Caco-2 (cell line): Measurements from ENCODE around the gene DHX38. TPM values are rescaled to one million over a fixed set of nuclear protein-coding genes. Genes with fewer than 3 reads are reported as not detected.

Experiments
- BruUV-seq: library from RNA; stranded (reverse); fragments of 400-500 nt; replicated peaks from 2 replicates; lab custom pipeline; 2021; lab: Mats Ljungman, UMichigan
- CTCF ChIA-PET: fragments of 300-600 bp; sonication (Branson Sonifier 250); formaldehyde crosslinking; loops from one replicate; lab custom pipeline; 2022; ENCODE audit warnings: antibody characterized with exemption; lab: Charles Lee
- POLR2A ChIA-PET: fragments of 300-600 bp; sonication (Branson Sonifier 250); formaldehyde crosslinking; loops from one replicate; lab custom pipeline; 2022; ENCODE audit warnings: antibody characterized with exemption; lab: Charles Lee
- DNase-seq, 2 experiments: peaks; one replicate each; pipeline versions ENCODE4 v3.0.0 to v3.0.0-alpha.2; 2020 to 2022
- H3K27me3 ChIP-seq: replicated peaks from 2 replicates; pipeline ENCODE4 v1.6.0; 2011; ENCODE audit warnings: low read length; ENCODE audit not compliant: control insufficient read depth, insufficient read depth
- H3K36me3 ChIP-seq: 2 replicates; pipeline ENCODE4 v1.5.1; 2011; ENCODE audit warnings: low read length; ENCODE audit not compliant: control insufficient read depth, insufficient read depth
- H3K4me1 ChIP-seq: fragments of 250-450 bp; sonication (Bioruptor Pico); 2 replicates; pipeline ENCODE4 v1.5.1; 2020; ENCODE audit warnings: mild to moderate bottlenecking
- H3K4me3 ChIP-seq: 2 replicates; pipeline ENCODE4 v1.5.1; 2011; ENCODE audit warnings: low read depth, mild to moderate bottlenecking, control low read depth, low read length
- H3K9me3 ChIP-seq: fragments of 250-450 bp; sonication (Bioruptor Pico); 2 replicates; pipeline ENCODE4 v1.5.1; 2020; ENCODE audit warnings: mild to moderate bottlenecking, moderate library complexity
- H3K27ac Mint-ChIP-seq: one replicate; pipeline ENCODE4 v1.8.0; 2022; ENCODE audit warnings: mixed read lengths; ENCODE audit not compliant: unreplicated experiment
- H3K27me3 Mint-ChIP-seq: one replicate; pipeline ENCODE4 v1.8.0; 2022; ENCODE audit warnings: mixed read lengths; ENCODE audit not compliant: insufficient read depth, unreplicated experiment
- H3K36me3 Mint-ChIP-seq: one replicate; pipeline ENCODE4 v1.8.0; 2022; ENCODE audit warnings: mild to moderate bottlenecking, mixed read lengths; ENCODE audit not compliant: insufficient read depth, unreplicated experiment
- H3K4me1 Mint-ChIP-seq: one replicate; pipeline ENCODE4 v1.8.0; 2022; ENCODE audit warnings: low read depth, mixed read lengths; ENCODE audit not compliant: unreplicated experiment
- H3K4me3 Mint-ChIP-seq: one replicate; pipeline ENCODE4 v1.8.0; 2022; ENCODE audit warnings: mild to moderate bottlenecking, moderate library complexity, mixed read lengths; ENCODE audit not compliant: unreplicated experiment
- H3K9me3 Mint-ChIP-seq: one replicate; pipeline ENCODE4 v1.8.0; 2022; ENCODE audit warnings: mixed read lengths; ENCODE audit not compliant: unreplicated experiment
- intact Hi-C: fragments of 100-400 bp; cut with micrococcal nuclease; formaldehyde crosslinking; loops from one replicate; pipeline ENCODE4 v1.10.0; 2022; ENCODE audit not compliant: unreplicated experiment
- total RNA-seq: library from RNA; stranded (reverse); gene quantifications from 2 replicates; pipeline ENCODE4 v1.2.3, GENCODE V29; 2022
- TF ChIP-seq, protein P1 (sequence below), 2 experiments: fragments of 200-600 bp in 1 of 2; IDR thresholded peaks; 1 replicate in 1 of 2; 2 replicates in 1 of 2; pipeline versions ENCODE4 v1.5.1 to v1.8.0; 2011 to 2022; ENCODE audit warnings: antibody characterized with exemption in 1 of 2, control low read depth in 1 of 2, inconsistent platforms in 1 of 2, low read depth in 1 of 2, low read length in 1 of 2, mild to moderate bottlenecking in 1 of 2, moderate library complexity in 1 of 2; ENCODE audit not compliant: insufficient read depth in 1 of 2, severe bottlenecking in 1 of 2, unreplicated experiment in 1 of 2

The DHX38 gene
- total RNA-seq, 1 experiment from 2014 or later, result 89.1 TPM

DNA sequence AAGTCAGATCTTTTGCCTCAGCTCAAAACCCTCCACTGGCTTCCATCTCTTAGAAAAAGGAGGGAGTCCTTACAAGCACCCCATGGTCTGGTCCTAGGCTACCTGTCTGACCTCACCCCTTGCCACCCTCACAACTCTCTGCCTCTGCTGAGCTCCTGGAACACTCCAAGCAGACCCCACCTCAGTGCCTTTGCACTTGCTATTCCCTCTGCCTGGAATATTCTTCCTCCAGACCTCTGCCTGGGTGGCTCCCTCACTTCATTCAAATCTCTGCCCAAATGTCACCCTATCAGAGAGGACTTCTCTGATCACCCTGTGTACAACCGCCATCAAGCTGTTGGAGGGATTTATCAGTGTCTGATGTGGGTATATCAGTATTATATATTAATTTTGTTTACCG is 40.9 kb downstream of the DHX38 start:
- ChIA-PET CTCF (interaction anchor here (0.6 kb wide), 1 partner anchor 65 kb away, joined by 3 read pairs; no protein-coding TSS in a partner anchor), POLR2A (no interaction called here)
- H3K27me3 Mint-ChIP-seq, result peaks cover 5% of the 10 kb centered on the region
- intact Hi-C loops, result no loop called here
- no peaks in the 10 kb centered on the region for H3K36me3 Mint-ChIP-seq
- no peak overlapping the region for H3K27ac Mint-ChIP-seq
- TF ChIP-seq, protein P1, sequence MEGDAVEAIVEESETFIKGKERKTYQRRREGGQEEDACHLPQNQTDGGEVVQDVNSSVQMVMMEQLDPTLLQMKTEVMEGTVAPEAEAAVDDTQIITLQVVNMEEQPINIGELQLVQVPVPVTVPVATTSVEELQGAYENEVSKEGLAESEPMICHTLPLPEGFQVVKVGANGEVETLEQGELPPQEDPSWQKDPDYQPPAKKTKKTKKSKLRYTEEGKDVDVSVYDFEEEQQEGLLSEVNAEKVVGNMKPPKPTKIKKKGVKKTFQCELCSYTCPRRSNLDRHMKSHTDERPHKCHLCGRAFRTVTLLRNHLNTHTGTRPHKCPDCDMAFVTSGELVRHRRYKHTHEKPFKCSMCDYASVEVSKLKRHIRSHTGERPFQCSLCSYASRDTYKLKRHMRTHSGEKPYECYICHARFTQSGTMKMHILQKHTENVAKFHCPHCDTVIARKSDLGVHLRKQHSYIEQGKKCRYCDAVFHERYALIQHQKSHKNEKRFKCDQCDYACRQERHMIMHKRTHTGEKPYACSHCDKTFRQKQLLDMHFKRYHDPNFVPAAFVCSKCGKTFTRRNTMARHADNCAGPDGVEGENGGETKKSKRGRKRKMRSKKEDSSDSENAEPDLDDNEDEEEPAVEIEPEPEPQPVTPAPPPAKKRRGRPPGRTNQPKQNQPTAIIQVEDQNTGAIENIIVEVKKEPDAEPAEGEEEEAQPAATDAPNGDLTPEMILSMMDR (IDR thresholded peaks at IDR 0.05; ENCODE audit: insufficient read depth in 1 of 2, low read depth in 1 of 2, low read length in 1 of 2, severe bottlenecking in 1 of 2, unreplicated experiment in 1 of 2), result no peak
- BruUV-seq, result no TSS peak
- no peaks in the 10 kb centered on the region for H3K4me1 ChIP-seq
- no peaks in the 10 kb centered on the region for H3K9me3 ChIP-seq
- H3K4me1 Mint-ChIP-seq, result peaks cover 7% of the 10 kb centered on the region
- DNase-seq, result no peak
- no peak overlapping the region for H3K4me3 ChIP-seq
- H3K4me3 Mint-ChIP-seq, result no peak overlapping the region
- no peaks in the 10 kb centered on the region for H3K9me3 Mint-ChIP-seq
- no peaks in the 10 kb centered on the region for H3K36me3 ChIP-seq
- no peaks in the 10 kb centered on the region for H3K27me3 ChIP-seq

GRCh38 chr16:72137380-72138063 is 43.9 kb downstream of the DHX38 start:
- intact Hi-C loops, result no loop called here
- Histone ChIP-seq H3K4me1 (no peaks in the 10 kb centered on the region), H3K36me3 (no peaks in the 10 kb centered on the region), H3K4me3 (no peak overlapping the region), H3K9me3 (no peaks in the 10 kb centered on the region), H3K27me3 (no peaks in the 10 kb centered on the region)
- Mint-ChIP-seq H3K36me3 (no peaks in the 10 kb centered on the region), H3K27ac (no peak overlapping the region), H3K27me3 (peaks cover 5% of the 10 kb centered on the region), H3K4me1 (no peaks in the 10 kb centered on the region), H3K4me3 (no peak overlapping the region), H3K9me3 (no peaks in the 10 kb centered on the region)
- TF ChIP-seq, protein P1 (IDR thresholded peaks at IDR 0.05; ENCODE audit: insufficient read depth in 1 of 2, low read depth in 1 of 2, low read length in 1 of 2, severe bottlenecking in 1 of 2, unreplicated experiment in 1 of 2), result no peak
- CTCF ChIA-PET, result no interaction called here
- POLR2A ChIA-PET, result no interaction called here
- BruUV-seq, result no TSS peak
- DNase-seq, result no peak

DNA sequence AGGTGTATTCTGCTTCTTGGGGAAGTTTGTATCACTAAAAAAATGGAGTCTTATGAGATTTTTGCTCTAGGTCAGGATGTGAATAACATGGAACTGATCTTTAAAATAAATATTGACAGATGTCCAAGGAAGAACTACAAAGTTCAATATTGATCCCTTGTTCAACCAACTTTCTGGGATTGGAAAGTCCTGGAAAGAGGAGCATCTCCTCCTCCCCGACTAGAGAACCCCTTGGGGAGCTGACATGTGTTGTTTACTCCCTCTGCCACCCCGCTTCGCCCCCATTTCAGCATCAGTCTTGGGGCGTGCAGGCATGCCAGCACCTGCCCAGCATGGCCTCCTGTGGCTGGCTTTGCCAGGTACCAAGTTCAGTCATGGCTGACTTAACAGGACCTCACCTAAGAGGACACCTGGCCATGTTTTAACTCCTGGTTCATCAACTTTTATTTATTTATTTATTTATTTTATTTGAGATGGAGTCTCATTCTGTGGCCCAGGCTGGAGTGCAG is 44.5 kb downstream of the DHX38 start:
- CTCF ChIA-PET, result no interaction called here
- no peak for DNase-seq
- Mint-ChIP-seq H3K4me3 (no peak overlapping the region), H3K27ac (no peak overlapping the region), H3K9me3 (no peaks in the 10 kb centered on the region), H3K4me1 (no peaks in the 10 kb centered on the region), H3K27me3 (peaks cover 7% of the 10 kb centered on the region), H3K36me3 (no peaks in the 10 kb centered on the region)
- Histone ChIP-seq H3K9me3 (no peaks in the 10 kb centered on the region), H3K36me3 (no peaks in the 10 kb centered on the region), H3K27me3 (no peaks in the 10 kb centered on the region), H3K4me3 (no peak overlapping the region), H3K4me1 (no peaks in the 10 kb centered on the region)
- TF ChIP-seq, protein P1 (IDR thresholded peaks at IDR 0.05; ENCODE audit: insufficient read depth in 1 of 2, low read depth in 1 of 2, low read length in 1 of 2, severe bottlenecking in 1 of 2, unreplicated experiment in 1 of 2), result no peak
- intact Hi-C loops, result no loop called here
- BruUV-seq, result no TSS peak
- POLR2A ChIA-PET, result no interaction called here
